AG10803 (cell line): ENCODE measurements around the gene STEAP2.
A peak's percentile ranks its signal among the peaks of the same experiment; 100 is the strongest.

ENCODE experiments used
- DNase-seq: peaks from one replicate; pipeline ENCODE4 v3.0.0; 2010; ENCODE audit warnings: low read depth
- H3K4me3 ChIP-seq: 2 replicates; pipeline ENCODE4 v1.5.1; 2011; ENCODE audit warnings: mild to moderate bottlenecking, low read length, control low read depth
- CTCF ChIP-seq: conservative IDR thresholded peaks from 2 replicates; pipeline ENCODE4 v1.5.1; 2011; ENCODE audit warnings: mild to moderate bottlenecking, low read length, control low read depth, inconsistent platforms

STEAP2 gene

GRCh38 chr7:90267263-90267858 lies 55.8 kb downstream of the STEAP2 start:
- TF ChIP-seq CTCF, result no peak
- DNase-seq, result no peak
- no peak overlapping the region for H3K4me3 ChIP-seq

GRCh38 chr7:90269163-90269562 lies 57.6 kb downstream of the STEAP2 start:
- no peak for DNase-seq
- no peak for TF ChIP-seq CTCF
- H3K4me3 ChIP-seq, result no peak overlapping the region

- no peak overlapping the region for H3K4me3 ChIP-seq
- DNase-seq, result no peak
- TF ChIP-seq CTCF, result no peak
Observed at GRCh38 chr7:90270431-90271178, 59.1 kb downstream of the STEAP2 start.

GRCh38 chr7:90271753-90272152 lies 60.2 kb downstream of the STEAP2 start:
- no peak for TF ChIP-seq CTCF
- no peak overlapping the region for H3K4me3 ChIP-seq
- DNase-seq, result peak; percentile 88

GRCh38 chr7:90272242-90272641 lies 60.7 kb downstream of the STEAP2 start:
- DNase-seq, result no peak
- no peak overlapping the region for H3K4me3 ChIP-seq
- no peak for TF ChIP-seq CTCF

GRCh38 chr7:90274161-90274560 lies 62.6 kb downstream of the STEAP2 start:
- DNase-seq, result peak; percentile 13
- H3K4me3 ChIP-seq, result no peak overlapping the region
- TF ChIP-seq CTCF, result no peak
